Left ventricle myocardium inferior (tissue), 1 donor: ENCODE data around the gene SLC22A23. TPM values are rescaled to one million over a fixed set of nuclear protein-coding genes. Genes with fewer than 3 reads are reported as not detected.

ENCODE experiments used
- DNase-seq: peaks from one replicate; pipeline ENCODE4 v3.0.0-alpha.2; 2020
- H3K27ac ChIP-seq: fragments of 200-600 bp; replicated peaks from 2 replicates; pipeline ENCODE4 v1.8.0; 2021
- H3K27me3 ChIP-seq: fragments of 200-600 bp; 2 replicates; pipeline ENCODE4 v1.8.0; 2021; ENCODE audit warnings: low read depth
- H3K36me3 ChIP-seq: fragments of 200-600 bp; 2 replicates; pipeline ENCODE4 v1.8.0; 2021
- H3K4me1 ChIP-seq: fragments of 200-600 bp; 2 replicates; pipeline ENCODE4 v1.8.0; 2021
- H3K4me3 ChIP-seq: fragments of 200-600 bp; 2 replicates; pipeline ENCODE4 v1.8.0; 2021; ENCODE audit warnings: mild to moderate bottlenecking, moderate library complexity
- H3K9me3 ChIP-seq: fragments of 200-600 bp; replicated peaks from 2 replicates; pipeline ENCODE4 v1.8.0; 2021
- intact Hi-C: fragments of 100-400 bp; cut with micrococcal nuclease; formaldehyde crosslinking; loops from one replicate; pipeline ENCODE4 v1.11.0; 2022
- total RNA-seq: library from RNA; stranded (reverse); fragmentation: NEBNext Ultra II Directional; extraction: Animal tissue kit (Norgen Biotek cat#: 25700); gene quantifications from one replicate; pipeline ENCODE4 v1.2.1, GENCODE V29; 2021
- TF ChIP-seq, protein P1 (sequence below): fragments of 200-600 bp; IDR thresholded peaks from 2 replicates; pipeline ENCODE4 v1.8.0; 2021; ENCODE audit warnings: antibody characterized with exemption, mild to moderate bottlenecking, borderline replicate concordance
- donor health status: DM: no; HTN: yes; CAD: no; lungs with severe emphysema.

Gene SLC22A23
- total RNA-seq, 1 donor from 2014 or later, result 7.0 TPM

DNA sequence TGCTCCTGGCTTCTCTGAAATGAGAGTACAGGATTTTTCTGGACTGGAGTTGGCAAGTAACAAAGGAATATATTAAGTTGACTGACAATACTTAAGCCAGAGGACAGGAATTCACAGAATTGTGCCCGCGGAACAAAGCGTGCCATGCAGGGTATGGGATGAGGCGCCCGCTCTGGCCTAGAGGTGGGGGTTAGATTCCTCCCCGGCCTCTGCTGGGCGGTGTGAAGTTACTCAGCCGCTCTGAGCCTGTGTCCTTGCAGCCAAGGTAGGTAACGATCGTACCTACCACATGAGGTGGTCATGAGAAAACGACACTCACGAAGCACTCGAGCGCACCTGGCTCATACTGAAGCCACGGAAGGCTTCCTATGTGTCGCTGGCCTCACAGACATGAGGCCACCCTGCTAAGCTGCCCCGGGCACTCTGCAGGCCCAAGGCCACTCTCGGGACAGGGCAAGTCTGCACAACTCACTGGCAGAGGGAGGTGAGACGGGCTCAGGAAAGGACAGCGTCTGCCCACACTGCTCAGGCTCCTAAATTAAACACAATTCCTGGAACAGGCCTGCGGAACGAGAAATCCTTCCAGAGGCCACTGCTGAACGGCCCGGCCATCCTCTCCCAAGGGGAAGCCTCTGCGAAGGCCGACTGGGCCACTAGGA is 127.3 kb downstream of the SLC22A23 start:
- TF ChIP-seq, protein P1, sequence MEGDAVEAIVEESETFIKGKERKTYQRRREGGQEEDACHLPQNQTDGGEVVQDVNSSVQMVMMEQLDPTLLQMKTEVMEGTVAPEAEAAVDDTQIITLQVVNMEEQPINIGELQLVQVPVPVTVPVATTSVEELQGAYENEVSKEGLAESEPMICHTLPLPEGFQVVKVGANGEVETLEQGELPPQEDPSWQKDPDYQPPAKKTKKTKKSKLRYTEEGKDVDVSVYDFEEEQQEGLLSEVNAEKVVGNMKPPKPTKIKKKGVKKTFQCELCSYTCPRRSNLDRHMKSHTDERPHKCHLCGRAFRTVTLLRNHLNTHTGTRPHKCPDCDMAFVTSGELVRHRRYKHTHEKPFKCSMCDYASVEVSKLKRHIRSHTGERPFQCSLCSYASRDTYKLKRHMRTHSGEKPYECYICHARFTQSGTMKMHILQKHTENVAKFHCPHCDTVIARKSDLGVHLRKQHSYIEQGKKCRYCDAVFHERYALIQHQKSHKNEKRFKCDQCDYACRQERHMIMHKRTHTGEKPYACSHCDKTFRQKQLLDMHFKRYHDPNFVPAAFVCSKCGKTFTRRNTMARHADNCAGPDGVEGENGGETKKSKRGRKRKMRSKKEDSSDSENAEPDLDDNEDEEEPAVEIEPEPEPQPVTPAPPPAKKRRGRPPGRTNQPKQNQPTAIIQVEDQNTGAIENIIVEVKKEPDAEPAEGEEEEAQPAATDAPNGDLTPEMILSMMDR, result no peak
- DNase-seq, result no peak
- Histone ChIP-seq H3K4me3 (no peak overlapping the region), H3K4me1 (peaks cover 32% of the 10 kb centered on the region), H3K9me3 (no peaks in the 10 kb centered on the region), H3K36me3 (no peaks in the 10 kb centered on the region), H3K27me3 (no peaks in the 10 kb centered on the region), H3K27ac (peak overlapping the region; percentile 8)
- intact Hi-C loops, result no loop called here

- Histone ChIP-seq H3K4me1 (peaks cover 34% of the 10 kb centered on the region), H3K36me3 (no peaks in the 10 kb centered on the region), H3K4me3 (no peak overlapping the region), H3K9me3 (no peaks in the 10 kb centered on the region), H3K27ac (no peak overlapping the region), H3K27me3 (no peaks in the 10 kb centered on the region)
- intact Hi-C loops, result no loop called here
- DNase-seq, result peak; percentile 47
- TF ChIP-seq, protein P1, result no peak
Observed at GRCh38 chr6:3328796-3329195, 128.1 kb downstream of the SLC22A23 start.

GRCh38 chr6:3328145-3328544 is 128.7 kb downstream of the SLC22A23 start:
- Histone ChIP-seq H3K36me3 (no peaks in the 10 kb centered on the region), H3K27ac (no peak overlapping the region), H3K4me1 (peaks cover 38% of the 10 kb centered on the region), H3K27me3 (no peaks in the 10 kb centered on the region), H3K4me3 (no peak overlapping the region), H3K9me3 (no peaks in the 10 kb centered on the region)
- intact Hi-C loops, result no loop called here
- TF ChIP-seq, protein P1, result no peak
- DNase-seq, result no peak

DNA sequence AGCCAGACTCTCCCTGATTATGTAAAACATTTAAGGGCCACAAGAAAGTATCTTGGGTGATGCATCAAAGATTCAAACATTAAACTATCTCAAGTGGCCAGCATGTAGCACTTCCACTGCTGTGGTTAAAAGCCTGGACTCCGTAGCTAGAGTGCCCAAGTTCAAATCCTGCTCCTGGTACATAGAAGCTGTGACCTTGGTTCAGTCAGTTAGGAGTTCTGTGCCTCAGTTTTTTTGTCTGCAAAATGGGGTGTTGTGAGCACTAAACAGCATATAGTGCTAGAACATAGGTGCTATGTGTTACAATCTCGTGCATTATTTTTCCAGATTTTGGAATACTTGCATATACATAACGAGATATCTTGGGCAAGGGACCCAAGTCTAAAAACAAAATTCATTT is 129.4 kb downstream of the SLC22A23 start:
- H3K9me3 ChIP-seq, result no peaks in the 10 kb centered on the region
- H3K27me3 ChIP-seq, result no peaks in the 10 kb centered on the region
- H3K36me3 ChIP-seq, result no peaks in the 10 kb centered on the region
- TF ChIP-seq, protein P1, result no peak
- peaks cover 38% of the 10 kb centered on the region for H3K4me1 ChIP-seq
- H3K4me3 ChIP-seq, result no peak overlapping the region
- DNase-seq, result no peak
- H3K27ac ChIP-seq, result no peak overlapping the region
- intact Hi-C loops, result no loop called here

DNA sequence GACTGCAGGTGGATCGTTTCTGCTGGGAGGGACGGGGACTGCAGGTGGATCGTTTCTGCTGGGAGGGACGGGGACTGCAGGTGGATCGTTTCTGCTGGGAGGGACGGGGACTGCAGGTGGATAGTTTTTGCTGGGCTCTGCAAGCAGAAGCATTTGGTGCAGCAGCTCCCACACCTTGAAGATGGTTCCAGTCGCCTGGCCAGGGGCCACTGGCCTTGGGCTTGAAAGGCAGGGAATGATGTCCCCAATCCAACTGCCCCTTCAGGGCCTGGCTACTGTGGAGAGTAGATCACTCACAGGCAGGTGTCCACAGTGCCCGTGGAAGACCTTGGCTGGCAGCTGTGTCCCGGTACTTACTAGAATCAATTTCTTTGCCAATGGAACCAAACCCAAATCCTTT is 129.9 kb downstream of the SLC22A23 start:
- Histone ChIP-seq H3K27me3 (no peaks in the 10 kb centered on the region), H3K9me3 (no peaks in the 10 kb centered on the region), H3K27ac (no peak overlapping the region), H3K4me3 (no peak overlapping the region), H3K4me1 (peaks cover 38% of the 10 kb centered on the region), H3K36me3 (no peaks in the 10 kb centered on the region)
- no peak for DNase-seq
- TF ChIP-seq, protein P1, result no peak
- intact Hi-C loops, result no loop called here
